Peyer's patch (tissue), 4 donors: Measurements from ENCODE around the gene ASTL.

ENCODE experiments used
- POLR2A ChIP-seq, 2 donors: fragments of 450-650 bp; IDR thresholded peaks; one replicate each; pipeline ENCODE4 v1.5.1; 2017; ENCODE audit warnings: antibody characterized with exemption in 2 of 2, mild to moderate bottlenecking in 2 of 2, moderate library complexity in 2 of 2
- TF ChIP-seq, protein P1 (sequence below), 6 experiments: fragments of 450-650 bp in 4 of 6; fragments of 200-600 bp in 2 of 6; sonication (generic) in 1 of 6; IDR thresholded peaks; one replicate each; pipeline ENCODE4 v1.5.1; 2017 to 2019; ENCODE audit warnings: antibody characterized with exemption in 6 of 6, mild to moderate bottlenecking in 3 of 6, moderate library complexity in 1 of 6

DNA sequence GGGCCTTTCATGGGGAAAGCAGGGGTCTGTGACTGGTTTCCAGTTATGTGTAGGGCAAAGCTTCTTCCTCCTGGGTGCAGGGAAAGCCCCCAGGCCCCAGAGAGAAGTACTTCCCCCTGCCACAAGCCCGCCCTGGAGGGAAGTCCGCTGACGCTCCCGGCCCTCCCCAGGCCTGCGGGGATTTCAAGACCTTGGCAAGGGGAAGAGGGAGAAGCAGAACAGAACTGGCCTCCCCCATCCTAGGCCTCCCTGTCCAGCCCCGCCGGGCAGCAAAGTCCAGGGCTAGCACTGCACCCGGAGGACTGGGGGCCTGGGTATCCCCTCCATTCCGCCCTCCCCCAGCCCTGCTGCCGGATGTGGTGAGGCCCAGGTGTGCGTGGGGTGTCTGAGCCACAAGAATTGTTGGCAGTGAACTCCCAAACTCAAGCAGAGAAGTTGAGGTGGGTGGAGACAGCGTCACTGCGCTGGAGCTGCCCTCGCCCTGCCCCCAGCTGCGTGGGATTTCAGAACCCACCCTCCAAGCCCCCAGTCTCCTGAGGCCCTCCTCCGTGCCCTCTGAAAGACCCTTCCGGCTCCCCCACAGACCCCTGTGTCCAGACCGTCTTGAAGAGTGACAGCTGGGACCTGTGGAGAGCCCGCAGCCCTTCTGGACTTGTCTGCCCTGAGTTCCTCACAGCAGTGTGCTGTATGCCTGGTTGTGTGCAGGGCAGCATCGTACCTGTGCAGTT lies 8.0 kb upstream of the ASTL start:
- TF ChIP-seq, protein P1, sequence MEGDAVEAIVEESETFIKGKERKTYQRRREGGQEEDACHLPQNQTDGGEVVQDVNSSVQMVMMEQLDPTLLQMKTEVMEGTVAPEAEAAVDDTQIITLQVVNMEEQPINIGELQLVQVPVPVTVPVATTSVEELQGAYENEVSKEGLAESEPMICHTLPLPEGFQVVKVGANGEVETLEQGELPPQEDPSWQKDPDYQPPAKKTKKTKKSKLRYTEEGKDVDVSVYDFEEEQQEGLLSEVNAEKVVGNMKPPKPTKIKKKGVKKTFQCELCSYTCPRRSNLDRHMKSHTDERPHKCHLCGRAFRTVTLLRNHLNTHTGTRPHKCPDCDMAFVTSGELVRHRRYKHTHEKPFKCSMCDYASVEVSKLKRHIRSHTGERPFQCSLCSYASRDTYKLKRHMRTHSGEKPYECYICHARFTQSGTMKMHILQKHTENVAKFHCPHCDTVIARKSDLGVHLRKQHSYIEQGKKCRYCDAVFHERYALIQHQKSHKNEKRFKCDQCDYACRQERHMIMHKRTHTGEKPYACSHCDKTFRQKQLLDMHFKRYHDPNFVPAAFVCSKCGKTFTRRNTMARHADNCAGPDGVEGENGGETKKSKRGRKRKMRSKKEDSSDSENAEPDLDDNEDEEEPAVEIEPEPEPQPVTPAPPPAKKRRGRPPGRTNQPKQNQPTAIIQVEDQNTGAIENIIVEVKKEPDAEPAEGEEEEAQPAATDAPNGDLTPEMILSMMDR (IDR thresholded peaks at IDR 0.05), result no peak
- no peak for TF ChIP-seq POLR2A (IDR thresholded peaks at IDR 0.05)
